Neural cell (in vitro differentiated cells): ENCODE data around the gene PNCK. TPM values are rescaled to one million over a fixed set of nuclear protein-coding genes. Genes with fewer than 3 reads are reported as not detected.

Experiments
- H2AFZ ChIP-seq: fragments of 200-600, 300-800 bp; sonication (generic), shearing (Covaris generic); 2 replicates; pipeline ENCODE4 v1.6.0; 2014; ENCODE audit warnings: low read depth, mild to moderate bottlenecking, antibody characterized with exemption, low read length, moderate library complexity
- H3F3A ChIP-seq: fragments of 200-600 bp; shearing (Covaris generic); 2 replicates; pipeline ENCODE4 v1.6.1; 2016; ENCODE audit warnings: mild to moderate bottlenecking, moderate library complexity, mixed read lengths, antibody characterized with exemption, low read length; ENCODE audit not compliant: insufficient read depth, poor library complexity, severe bottlenecking
- H3K27ac ChIP-seq: fragments of 200-600, 300-800 bp; sonication (generic), shearing (Covaris generic); 2 replicates; pipeline ENCODE4 v1.5.1; 2014; ENCODE audit warnings: mild to moderate bottlenecking, low read length, moderate library complexity
- H3K27me3 ChIP-seq: fragments of 300-800, 200-600 bp; sonication (generic), shearing (Covaris generic); 2 replicates; pipeline ENCODE4 v1.6.0; 2014; ENCODE audit warnings: mild to moderate bottlenecking, low read depth, low read length, moderate library complexity; ENCODE audit not compliant: insufficient read depth
- H3K36me3 ChIP-seq: fragments of 300-800, 200-600 bp; sonication (generic), shearing (Covaris generic); 2 replicates; pipeline ENCODE4 v1.5.1; 2014; ENCODE audit warnings: mild to moderate bottlenecking, antibody characterized with exemption, low read length, moderate library complexity; ENCODE audit not compliant: insufficient read depth
- H3K4me2 ChIP-seq: fragments of 300-800, 200-600 bp; sonication (generic), shearing (Covaris generic); 2 replicates; pipeline ENCODE4 v1.6.0; 2014; ENCODE audit warnings: mild to moderate bottlenecking, low read length
- H3K4me3 ChIP-seq: fragments of 300-800, 200-600 bp; sonication (generic), shearing (Covaris generic); 2 replicates; pipeline ENCODE4 v1.5.1; 2014; ENCODE audit warnings: mild to moderate bottlenecking, low read length, moderate library complexity
- H3K79me2 ChIP-seq: fragments of 200-600 bp; shearing (Covaris generic); replicated peaks from 2 replicates; pipeline ENCODE4 v1.6.0; 2014; ENCODE audit warnings: mild to moderate bottlenecking, low read length, moderate library complexity; ENCODE audit not compliant: insufficient read depth
- H3K9ac ChIP-seq: fragments of 300-800, 200-600 bp; sonication (generic), shearing (Covaris generic); 2 replicates; pipeline ENCODE4 v1.6.1; 2016; ENCODE audit warnings: mild to moderate bottlenecking, low read length, mixed read lengths
- H3K9me2 ChIP-seq: fragments of 200-600 bp; shearing (Covaris generic); 2 replicates; pipeline ENCODE4 v1.6.1; 2016; ENCODE audit warnings: mild to moderate bottlenecking, low read length, mixed read lengths; ENCODE audit not compliant: insufficient read depth
- H3K9me3 ChIP-seq: fragments of 200-600, 300-800 bp; sonication (generic), shearing (Covaris generic); 2 replicates; pipeline ENCODE4 v1.6.1; 2016; ENCODE audit warnings: mild to moderate bottlenecking, mixed run types, low read length, moderate library complexity, mixed read lengths
- H4K20me1 ChIP-seq: fragments of 200-600 bp; shearing (Covaris generic); 2 replicates; pipeline ENCODE4 v1.6.1; 2016; ENCODE audit warnings: mild to moderate bottlenecking, mixed run types; ENCODE audit not compliant: insufficient read depth
- CTCF ChIP-seq: fragments of 450-650 bp; IDR thresholded peaks from 2 replicates; pipeline ENCODE4 v1.5.1; 2014; ENCODE audit warnings: antibody characterized with exemption, mild to moderate bottlenecking, moderate library complexity; ENCODE audit not compliant: poor library complexity, severe bottlenecking
- EP300 ChIP-seq: fragments of 450-650 bp; conservative IDR thresholded peaks from 2 replicates; pipeline ENCODE4 v1.6.1; 2014; ENCODE audit warnings: antibody characterized with exemption, mild to moderate bottlenecking, moderate library complexity; ENCODE audit not compliant: poor library complexity, severe bottlenecking
- EZH2 ChIP-seq: fragments of 200-600, 300-800 bp; shearing (Covaris generic), sonication (generic); IDR thresholded peaks from 2 replicates; pipeline ENCODE4 v1.6.1; 2014; ENCODE audit warnings: antibody characterized with exemption, low read length, borderline replicate concordance, mild to moderate bottlenecking; ENCODE audit not compliant: insufficient read depth, poor library complexity, severe bottlenecking
- MXI1 ChIP-seq: fragments of 450-650 bp; conservative IDR thresholded peaks from 2 replicates; pipeline ENCODE4 v1.6.1; 2014; ENCODE audit warnings: antibody characterized with exemption, mild to moderate bottlenecking; ENCODE audit not compliant: poor library complexity, severe bottlenecking
- POLR2AphosphoS5 ChIP-seq: IDR thresholded peaks from 2 replicates; pipeline ENCODE4 v1.6.1; 2012
- RAD21 ChIP-seq: fragments of 450-650 bp; conservative IDR thresholded peaks from 2 replicates; pipeline ENCODE4 v1.6.1; 2014; ENCODE audit warnings: antibody characterized with exemption, mild to moderate bottlenecking, moderate library complexity
- REST ChIP-seq: IDR thresholded peaks from 2 replicates; pipeline ENCODE4 v1.6.1; 2012; ENCODE audit warnings: borderline replicate concordance
- SMC3 ChIP-seq: fragments of 450-650 bp; conservative IDR thresholded peaks from 2 replicates; pipeline ENCODE4 v1.6.1; 2014; ENCODE audit warnings: antibody characterized with exemption, mild to moderate bottlenecking, moderate library complexity; ENCODE audit not compliant: poor library complexity
- TAF1 ChIP-seq: IDR thresholded peaks from 2 replicates; pipeline ENCODE4 v1.6.1; 2012; ENCODE audit warnings: low read depth
- polyA plus RNA-seq: library from polyadenylated mRNA; depleted of rRNA; stranded (reverse); fragments of >200 nt; gene quantifications from 2 replicates; pipeline ENCODE4 v1.2.3, GENCODE V29; 2014

The PNCK gene
- polyA plus RNA-seq, 1 donor from 2014 or later: 9.5 TPM

GRCh38 chrX:153639177-153640044 lies 34.2 kb downstream of the PNCK start:
- H3K9me2 ChIP-seq: no peaks in the 10 kb centered on the region
- H3K79me2 ChIP-seq: no peaks in the 10 kb centered on the region
- no peak overlapping the region for H2AFZ ChIP-seq
- no peak overlapping the region for H3K4me3 ChIP-seq
- H3K4me2 ChIP-seq: no peak overlapping the region
- no peak overlapping the region for H3K27ac ChIP-seq
- no peak for TF ChIP-seq CTCF
- TF ChIP-seq SMC3: no peak
- no peak for TF ChIP-seq MXI1
- TF ChIP-seq POLR2AphosphoS5: no peak
- TF ChIP-seq EP300: no peak
- no peak for TF ChIP-seq REST
- no peak for TF ChIP-seq RAD21
- no peak for TF ChIP-seq EZH2
- TF ChIP-seq TAF1: no peak
- H3K9me3 ChIP-seq: no peaks in the 10 kb centered on the region
- H3F3A ChIP-seq: no peaks in the 10 kb centered on the region
- H3K27me3 ChIP-seq: peaks cover 17% of the 10 kb centered on the region
- no peak overlapping the region for H3K9ac ChIP-seq
- H3K36me3 ChIP-seq: no peaks in the 10 kb centered on the region
- H4K20me1 ChIP-seq: no peaks in the 10 kb centered on the region

GRCh38 chrX:153638436-153639176 lies 35.0 kb downstream of the PNCK start:
- H3K79me2 ChIP-seq: no peaks in the 10 kb centered on the region
- H3K27ac ChIP-seq: no peak overlapping the region

More at GRCh38 chrX:153638436-153639176, 35.0 kb downstream of the PNCK start:
- Histone ChIP-seq H4K20me1 (no peaks in the 10 kb centered on the region), H3K9ac (no peak overlapping the region), H3K27me3 (peaks cover 14% of the 10 kb centered on the region), H3K9me2 (no peaks in the 10 kb centered on the region), H3K9me3 (no peaks in the 10 kb centered on the region), H3K4me3 (no peak overlapping the region), H3K36me3 (no peaks in the 10 kb centered on the region), H2AFZ (no peak overlapping the region), H3K4me2 (no peak overlapping the region), H3F3A (no peaks in the 10 kb centered on the region)
- no peak for TF ChIP-seq CTCF
- no peak for TF ChIP-seq MXI1
- no peak for TF ChIP-seq REST
- no peak for TF ChIP-seq EZH2
